Skeletal muscle satellite cell (primary cell): ENCODE data around the gene EPS8.
"Not testable (repeated sequence)": the region's sequence is repeated elsewhere in the genome, so short reads cannot be mapped to it uniquely, and the experiment has no call there.

Experiments used
- H3K27me3 ChIP-seq: 2 replicates; pipeline ENCODE4 v1.7.0; 2013; ENCODE audit warnings: low read length; ENCODE audit not compliant: control insufficient read depth, insufficient read depth
- H3K36me3 ChIP-seq: 2 replicates; pipeline ENCODE4 v1.7.0; 2013; ENCODE audit warnings: mild to moderate bottlenecking, control low read depth, low read length; ENCODE audit not compliant: insufficient read depth
- H3K4me1 ChIP-seq: 2 replicates; pipeline ENCODE4 v1.7.0; 2013; ENCODE audit warnings: low read length; ENCODE audit not compliant: control insufficient read depth, insufficient read depth
- H3K4me2 ChIP-seq: 2 replicates; pipeline ENCODE4 v1.7.0; 2013; ENCODE audit warnings: mild to moderate bottlenecking, low read length
- H3K4me3 ChIP-seq: 2 replicates; pipeline ENCODE4 v1.7.0; 2013; ENCODE audit warnings: low read length
- H3K9ac ChIP-seq: 2 replicates; pipeline ENCODE4 v1.7.0; 2013; ENCODE audit warnings: mild to moderate bottlenecking, low read depth, low read length, moderate library complexity
- H3K9me3 ChIP-seq: replicated peaks from 2 replicates; pipeline ENCODE4 v1.7.0; 2013; ENCODE audit warnings: mild to moderate bottlenecking, control low read depth, low read length

Gene EPS8

GRCh38 chr12:15632708-15633107 is 156.5 kb downstream of the EPS8 start:
- Histone ChIP-seq H3K4me1 (peaks cover 92% of the 10 kb centered on the region), H3K27me3 (no peaks in the 10 kb centered on the region), H3K4me2 (peak overlapping the region; percentile 17), H3K4me3 (no peak overlapping the region), H3K9me3 (no peaks in the 10 kb centered on the region), H3K9ac (peak overlapping the region; percentile 92), H3K36me3 (peaks cover 63% of the 10 kb centered on the region)

- Histone ChIP-seq H3K36me3 (peaks cover 65% of the 10 kb centered on the region), H3K4me1 (peaks cover 88% of the 10 kb centered on the region), H3K4me3 (peak overlapping the region; percentile 16), H3K27me3 (no peaks in the 10 kb centered on the region), H3K9me3 (no peaks in the 10 kb centered on the region), H3K4me2 (no peak overlapping the region), H3K9ac (peak overlapping the region; percentile 92)
Observed at GRCh38 chr12:15631007-15631715, 158.0 kb downstream of the EPS8 start.

GRCh38 chr12:15629761-15630160 is 159.4 kb downstream of the EPS8 start:
- Histone ChIP-seq H3K4me1 (peaks cover 87% of the 10 kb centered on the region), H3K9ac (peak overlapping the region; percentile 92)

DNA sequence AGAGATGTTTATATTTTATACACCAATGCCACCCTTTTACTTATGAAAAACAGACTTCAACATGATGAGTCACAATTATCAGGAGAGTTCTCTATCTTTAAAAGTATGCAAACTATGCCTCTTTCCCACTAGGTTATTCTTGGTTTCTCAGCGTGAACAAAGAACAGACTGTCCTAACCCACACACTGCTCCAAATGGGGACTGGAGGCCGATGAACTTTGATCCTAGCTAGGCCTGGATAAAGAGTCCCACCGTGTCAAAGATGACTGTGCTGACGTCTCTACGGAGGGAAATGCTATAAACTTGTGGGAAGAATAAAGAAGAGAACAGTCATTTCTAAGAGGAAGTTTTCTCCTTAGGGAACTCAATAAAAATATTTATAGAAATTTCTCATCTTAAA is 160.1 kb downstream of the EPS8 start:
- Histone ChIP-seq H3K4me3 (no peak overlapping the region), H3K27me3 (no peaks in the 10 kb centered on the region), H3K9me3 (no peaks in the 10 kb centered on the region), H3K4me1 (peaks cover 80% of the 10 kb centered on the region), H3K4me2 (no peak overlapping the region), H3K9ac (peak overlapping the region; percentile 97), H3K36me3 (peaks cover 70% of the 10 kb centered on the region)

More at GRCh38 chr12:15629761-15630160, 159.4 kb downstream of the EPS8 start:
- Histone ChIP-seq H3K4me2 (peak overlapping the region; percentile 41), H3K9me3 (no peaks in the 10 kb centered on the region), H3K4me3 (peak overlapping the region; percentile 5), H3K27me3 (no peaks in the 10 kb centered on the region), H3K36me3 (peaks cover 70% of the 10 kb centered on the region)

GRCh38 chr12:15627995-15628945 is 160.9 kb downstream of the EPS8 start:
- no peaks in the 10 kb centered on the region for H3K27me3 ChIP-seq
- peaks cover 72% of the 10 kb centered on the region for H3K4me1 ChIP-seq
- peaks cover 71% of the 10 kb centered on the region for H3K36me3 ChIP-seq
- peak overlapping the region; percentile 57 for H3K4me2 ChIP-seq
- peak overlapping the region; percentile 97 for H3K9ac ChIP-seq
- no peaks in the 10 kb centered on the region for H3K9me3 ChIP-seq
- peak overlapping the region; percentile 44 for H3K4me3 ChIP-seq

DNA sequence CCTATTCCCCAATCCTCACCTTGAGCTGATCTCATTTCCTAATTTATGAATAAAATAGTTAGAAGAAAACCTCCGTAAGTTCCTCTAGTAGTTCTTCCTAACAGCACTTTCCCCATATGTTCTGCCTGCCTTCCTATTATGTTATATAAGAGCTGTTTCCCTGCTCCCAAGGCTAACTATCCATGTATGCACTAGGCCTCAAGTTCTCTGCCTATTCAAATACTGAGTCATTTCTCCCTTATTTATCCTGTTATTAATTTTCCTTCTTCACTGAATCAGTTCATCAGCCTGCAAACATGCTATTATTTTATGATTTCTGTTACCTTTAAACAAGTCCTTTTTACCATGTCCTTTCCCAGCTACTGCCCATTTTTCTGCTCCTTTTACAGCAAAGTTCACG is 164.1 kb downstream of the EPS8 start:
- Histone ChIP-seq H3K4me3 (no peak overlapping the region), H3K9me3 (no peaks in the 10 kb centered on the region), H3K9ac (peak overlapping the region; percentile 5), H3K36me3 (peaks cover 78% of the 10 kb centered on the region), H3K4me2 (no peak overlapping the region), H3K27me3 (no peaks in the 10 kb centered on the region), H3K4me1 (peaks cover 49% of the 10 kb centered on the region)

- Histone ChIP-seq H3K4me2 (no peak overlapping the region), H3K4me1 (peaks cover 17% of the 10 kb centered on the region), H3K36me3 (peaks cover 94% of the 10 kb centered on the region), H3K27me3 (no peaks in the 10 kb centered on the region), H3K4me3 (no peak overlapping the region), H3K9ac (no peak overlapping the region), H3K9me3 (no peaks in the 10 kb centered on the region)
Observed at GRCh38 chr12:15620741-15621539, 168.2 kb downstream of the EPS8 start.

DNA sequence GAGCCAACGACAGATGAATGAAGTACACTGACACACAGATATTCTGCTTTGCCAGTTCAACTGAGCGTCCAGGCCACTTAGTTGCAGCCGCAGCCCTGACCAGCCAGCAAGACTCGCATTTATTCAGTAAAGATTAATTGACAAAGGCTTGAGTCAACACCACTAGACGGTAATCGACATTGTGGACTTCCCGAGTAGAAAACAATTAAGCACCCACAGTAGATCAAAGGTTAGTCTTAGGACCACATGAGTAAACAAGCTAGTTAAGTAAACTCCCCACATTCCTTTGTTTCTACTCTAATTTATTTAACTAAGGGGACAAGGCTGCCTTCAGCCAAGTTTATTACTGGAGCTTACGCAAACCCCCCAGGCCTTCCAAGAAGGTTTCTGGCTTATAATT is 172.7 kb downstream of the EPS8 start:
- H3K4me1 ChIP-seq, H3K4me2 ChIP-seq: not testable (repeated sequence)

GRCh38 chr12:15613981-15614380 is 175.2 kb downstream of the EPS8 start:
- H3K9ac ChIP-seq = no peak overlapping the region
- no peaks in the 10 kb centered on the region for H3K9me3 ChIP-seq
- H3K4me1 ChIP-seq = peaks cover 12% of the 10 kb centered on the region
- no peaks in the 10 kb centered on the region for H3K27me3 ChIP-seq
- no peak overlapping the region for H3K4me3 ChIP-seq
- H3K4me2 ChIP-seq = no peak overlapping the region
- H3K36me3 ChIP-seq = peaks cover 34% of the 10 kb centered on the region

More for the DNA sequence above, 172.7 kb downstream of the EPS8 start:
- not testable (repeated sequence) for H3K4me3 ChIP-seq, H3K9ac ChIP-seq, H3K9me3 ChIP-seq, H3K27me3 ChIP-seq
- H3K36me3 ChIP-seq = peaks cover 59% of the 10 kb centered on the region

DNA sequence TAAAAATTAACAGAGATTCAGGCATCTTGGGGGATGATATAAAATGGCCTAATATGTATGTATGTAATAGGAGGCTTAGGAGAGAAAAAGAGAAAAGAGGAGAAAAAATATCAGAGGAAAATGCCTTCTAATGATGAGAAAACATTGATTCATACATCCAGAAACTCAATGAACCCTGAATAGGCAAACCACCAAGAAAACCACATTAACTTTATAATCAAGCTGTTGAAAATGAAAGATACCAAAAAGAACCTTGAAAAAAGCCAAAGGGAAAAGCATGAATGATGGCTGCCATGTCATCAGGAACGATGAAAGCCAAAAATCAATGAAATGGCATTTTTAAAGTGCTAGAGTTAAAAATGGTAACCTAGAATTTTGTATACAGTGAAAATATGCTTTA is 180.2 kb downstream of the EPS8 start:
- H3K36me3 ChIP-seq = no peaks in the 10 kb centered on the region
- H3K4me3 ChIP-seq = no peak overlapping the region
- H3K4me1 ChIP-seq = peaks cover 7% of the 10 kb centered on the region
- no peaks in the 10 kb centered on the region for H3K27me3 ChIP-seq
- no peaks in the 10 kb centered on the region for H3K9me3 ChIP-seq
- no peak overlapping the region for H3K4me2 ChIP-seq
- no peak overlapping the region for H3K9ac ChIP-seq

DNA sequence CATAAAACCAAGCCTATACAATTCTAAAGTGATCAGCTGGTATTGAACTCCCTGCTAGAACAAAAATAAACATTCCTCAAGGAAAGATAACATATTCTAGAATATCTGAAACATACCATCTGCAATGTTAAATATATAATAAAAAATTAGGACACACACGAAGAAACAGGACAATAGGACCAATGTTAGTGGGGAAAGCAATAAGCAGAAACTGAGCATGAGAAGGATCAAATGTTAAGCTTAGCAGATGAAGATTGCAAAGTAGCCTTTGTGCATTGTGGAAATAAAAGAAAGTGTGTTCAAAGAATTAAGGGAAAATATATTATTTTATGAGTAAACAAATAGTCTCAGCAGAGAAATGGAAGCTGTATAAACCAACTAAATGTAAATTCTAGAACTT is 180.8 kb downstream of the EPS8 start:
- no peaks in the 10 kb centered on the region for H3K27me3 ChIP-seq
- no peaks in the 10 kb centered on the region for H3K36me3 ChIP-seq
- no peak overlapping the region for H3K4me3 ChIP-seq
- H3K9me3 ChIP-seq = no peaks in the 10 kb centered on the region
- H3K4me1 ChIP-seq = peaks cover 8% of the 10 kb centered on the region
- H3K9ac ChIP-seq = no peak overlapping the region
- H3K4me2 ChIP-seq = no peak overlapping the region
